HG03571 (cell line): ENCODE measurements around the gene PAF1.

ENCODE experiments used
- ATAC-seq: cut with Tn5 transposase; IDR thresholded peaks from one replicate; pipeline ENCODE4 v1.9.1; 2021; ENCODE audit not compliant: unreplicated experiment

The PAF1 gene

GRCh38 chr19:39390751-39391437 is at the start of gene PAF1, which contains the start of gene MED29:
Gene PAF1 (minus strand): TSS chr19:39391106. CDS start chr19:39390864, 242 bp downstream.
Gene MED29 (plus strand): TSS chr19:39391378. CDS start chr19:39391423, 45 bp downstream.
- peak; percentile 81 for ATAC-seq

GRCh38 chr19:39438270-39438934 is 47.5 kb upstream of the PAF1 start:
- ATAC-seq = no peak

GRCh38 chr19:39436350-39436716 is 45.4 kb upstream of the PAF1 start:
- no peak for ATAC-seq

- ATAC-seq = peak; percentile 57
Measured at GRCh38 chr19:39435499-39436349, 44.8 kb upstream of the PAF1 start, which contains the start of gene RPS16. Gene RPS16 (minus strand): TSS chr19:39435949. CDS start chr19:39435895, 54 bp downstream.

GRCh38 chr19:39434123-39435076 is 43.5 kb upstream of the PAF1 start:
- no peak for ATAC-seq

- ATAC-seq = no peak
Measured at GRCh38 chr19:39433480-39434079, 42.7 kb upstream of the PAF1 start.

- ATAC-seq = no peak
Measured at GRCh38 chr19:39432677-39433025, 41.7 kb upstream of the PAF1 start.

- ATAC-seq = peak; percentile 50
Measured at GRCh38 chr19:39430675-39431593, 40.0 kb upstream of the PAF1 start.

GRCh38 chr19:39428283-39429112 is 37.6 kb upstream of the PAF1 start:
- no peak for ATAC-seq

GRCh38 chr19:39427707-39428106 is 36.8 kb upstream of the PAF1 start:
- ATAC-seq = no peak

GRCh38 chr19:39426170-39426569 is 35.3 kb upstream of the PAF1 start:
- no peak for ATAC-seq

GRCh38 chr19:39425744-39426143 is 34.8 kb upstream of the PAF1 start:
- ATAC-seq = no peak

GRCh38 chr19:39424934-39425333 is 34.0 kb upstream of the PAF1 start:
- no peak for ATAC-seq

GRCh38 chr19:39423258-39424086 is 32.6 kb upstream of the PAF1 start:
- ATAC-seq = no peak

GRCh38 chr19:39422020-39422419 is 31.1 kb upstream of the PAF1 start:
- no peak for ATAC-seq

GRCh38 chr19:39420769-39421168 is 29.9 kb upstream of the PAF1 start:
- no peak for ATAC-seq

GRCh38 chr19:39419003-39419402 is 28.1 kb upstream of the PAF1 start:
- no peak for ATAC-seq
